ENCODE results near the gene KRT34.
A peak's percentile ranks its signal among the peaks of the same experiment; 100 is the strongest.

KRT34 gene

DNA sequence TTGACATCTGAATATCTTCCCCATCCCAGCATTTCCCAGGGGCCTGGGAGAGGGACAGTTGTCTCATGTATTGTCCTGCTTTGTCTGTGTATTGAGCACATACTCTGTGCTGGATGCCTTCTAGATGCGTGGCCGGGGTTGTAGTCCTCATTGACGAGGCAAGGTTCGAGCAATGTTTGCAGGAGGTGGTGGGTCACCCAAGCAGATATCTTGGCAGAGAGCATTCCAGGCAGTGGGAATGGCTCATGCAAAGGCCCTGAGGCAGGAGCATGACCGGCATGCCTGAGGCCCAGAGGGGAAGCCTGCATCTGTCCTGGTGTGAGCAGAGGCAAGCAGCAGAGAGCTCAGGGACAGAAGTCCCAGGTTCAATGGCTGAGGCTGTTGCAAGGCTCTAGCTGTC, 49.0 kb downstream of the KRT34 start:
- TF ChIP-seq, protein P1, sequence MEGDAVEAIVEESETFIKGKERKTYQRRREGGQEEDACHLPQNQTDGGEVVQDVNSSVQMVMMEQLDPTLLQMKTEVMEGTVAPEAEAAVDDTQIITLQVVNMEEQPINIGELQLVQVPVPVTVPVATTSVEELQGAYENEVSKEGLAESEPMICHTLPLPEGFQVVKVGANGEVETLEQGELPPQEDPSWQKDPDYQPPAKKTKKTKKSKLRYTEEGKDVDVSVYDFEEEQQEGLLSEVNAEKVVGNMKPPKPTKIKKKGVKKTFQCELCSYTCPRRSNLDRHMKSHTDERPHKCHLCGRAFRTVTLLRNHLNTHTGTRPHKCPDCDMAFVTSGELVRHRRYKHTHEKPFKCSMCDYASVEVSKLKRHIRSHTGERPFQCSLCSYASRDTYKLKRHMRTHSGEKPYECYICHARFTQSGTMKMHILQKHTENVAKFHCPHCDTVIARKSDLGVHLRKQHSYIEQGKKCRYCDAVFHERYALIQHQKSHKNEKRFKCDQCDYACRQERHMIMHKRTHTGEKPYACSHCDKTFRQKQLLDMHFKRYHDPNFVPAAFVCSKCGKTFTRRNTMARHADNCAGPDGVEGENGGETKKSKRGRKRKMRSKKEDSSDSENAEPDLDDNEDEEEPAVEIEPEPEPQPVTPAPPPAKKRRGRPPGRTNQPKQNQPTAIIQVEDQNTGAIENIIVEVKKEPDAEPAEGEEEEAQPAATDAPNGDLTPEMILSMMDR (IDR thresholded peaks at IDR 0.05) = no peak

DNA sequence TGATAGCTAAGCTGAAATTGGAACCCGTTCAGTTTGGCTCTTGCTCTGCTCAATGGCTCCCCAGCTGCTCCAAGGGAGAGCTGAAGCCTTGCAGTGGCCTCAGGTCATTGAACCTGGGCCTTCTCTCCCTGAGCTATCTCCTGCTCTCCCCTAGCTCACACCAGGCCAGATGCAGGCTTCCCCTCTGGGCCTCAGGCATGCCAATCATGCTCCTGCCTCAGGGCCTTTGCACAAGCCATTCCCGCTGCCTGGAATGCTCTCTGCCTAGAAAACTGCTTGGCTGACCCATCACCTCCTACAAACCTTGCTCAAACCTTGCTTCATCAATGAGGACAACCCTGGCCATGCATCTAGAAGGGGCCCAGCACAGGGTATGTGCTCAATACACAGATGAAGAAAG, 49.9 kb downstream of the KRT34 start:
- TF ChIP-seq, protein P1 (IDR thresholded peaks at IDR 0.05) = no peak

DNA sequence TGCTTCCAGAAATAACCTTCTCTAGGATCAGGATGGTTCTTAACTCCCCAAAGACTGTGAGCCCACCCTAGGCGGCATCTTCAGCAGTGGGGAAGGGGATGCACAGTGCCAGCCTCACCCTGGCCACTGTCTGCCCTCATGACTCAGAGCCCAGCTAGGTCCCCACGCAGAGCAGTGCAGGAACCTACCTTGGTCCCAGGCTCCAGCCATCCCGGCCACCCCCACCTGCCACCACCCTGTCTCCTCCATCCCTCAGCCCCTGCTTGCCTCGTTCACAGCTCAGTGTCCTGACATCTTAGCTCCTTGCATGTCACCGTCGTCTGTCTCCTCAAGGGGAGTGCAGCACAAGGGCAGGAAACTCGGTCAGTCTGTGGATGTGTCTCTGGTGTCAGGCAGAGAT, 50.5 kb downstream of the KRT34 start:
- TF ChIP-seq, protein P1 (IDR thresholded peaks at IDR 0.05) = no peak

DNA sequence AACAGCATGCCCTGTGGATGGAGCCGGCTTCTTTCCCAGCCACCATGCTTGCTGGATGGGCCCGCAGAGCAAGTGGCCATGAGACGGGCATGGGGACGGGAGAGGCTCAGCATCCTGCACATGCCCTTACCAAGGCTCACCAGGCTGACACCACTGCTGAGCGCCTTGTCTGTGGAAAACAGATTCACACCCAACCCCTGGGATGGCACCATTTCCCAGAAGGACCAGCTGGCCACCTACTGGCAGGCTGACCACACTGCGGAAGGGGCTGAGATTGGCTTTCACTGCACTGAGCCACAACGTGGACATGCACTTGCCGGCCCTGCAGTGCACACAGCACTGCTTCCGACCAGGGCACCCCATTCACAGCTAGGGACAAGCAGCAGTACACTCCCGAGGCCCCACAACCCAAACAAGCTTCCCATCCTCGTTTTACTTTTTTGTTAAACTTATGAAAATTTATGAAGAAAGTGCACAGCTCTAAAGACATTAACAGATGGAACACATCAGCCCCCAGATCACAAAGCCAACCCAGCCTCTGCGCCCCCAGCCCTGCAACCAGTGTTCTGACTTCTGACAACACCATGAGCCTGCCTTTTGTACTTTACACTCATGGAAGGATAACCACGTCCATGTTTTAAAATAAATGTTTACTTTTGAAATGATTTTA, 52.7 kb downstream of the KRT34 start:
- TF ChIP-seq, protein P1 (IDR thresholded peaks at IDR 0.05) = peak; percentile 82

DNA sequence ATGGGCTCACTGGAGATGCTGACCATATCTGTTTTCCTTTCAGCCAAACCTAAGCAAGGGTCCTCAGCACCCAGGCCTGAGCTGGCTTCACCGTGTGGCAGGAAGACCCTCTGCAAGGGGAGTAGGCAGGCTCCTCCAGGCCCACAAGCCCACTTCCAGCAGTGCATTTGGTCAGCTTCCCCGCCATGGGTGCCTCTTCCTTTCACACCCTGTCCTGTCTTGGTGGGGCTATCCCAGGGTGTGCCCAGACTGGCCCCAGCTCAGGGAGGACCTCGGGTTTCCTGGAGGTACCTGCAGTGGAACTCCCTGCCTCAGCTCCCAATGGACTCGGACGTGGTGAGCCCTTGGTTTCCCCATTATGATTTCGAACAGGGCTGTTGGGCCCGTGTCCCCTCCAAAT, 53.9 kb downstream of the KRT34 start:
- TF ChIP-seq, protein P1 (IDR thresholded peaks at IDR 0.05) = no peak

Measured in LNCAP (cell line).